ENCODE results near the gene ASB13. TPM values are rescaled to one million over a fixed set of nuclear protein-coding genes. Genes with fewer than 3 reads are reported as not detected.

ASB13 gene
- total RNA-seq, 4 donors from 2014 or later = 19.2 to 47.7 (median 31.2) TPM

- no peak for TF ChIP-seq CTCF (IDR thresholded peaks at IDR 0.05; ENCODE audit: low read depth)
Observed at GRCh38 chr10:5603091-5603847, 63.1 kb downstream of the ASB13 start.

- no peak for TF ChIP-seq CTCF (IDR thresholded peaks at IDR 0.05; ENCODE audit: low read depth)
Observed at GRCh38 chr10:5601826-5602495, 64.4 kb downstream of the ASB13 start.

- no peak for TF ChIP-seq CTCF (IDR thresholded peaks at IDR 0.05; ENCODE audit: low read depth)
Observed at GRCh38 chr10:5600908-5601307, 65.5 kb downstream of the ASB13 start.

- TF ChIP-seq CTCF (IDR thresholded peaks at IDR 0.05; ENCODE audit: low read depth) = no peak
Observed at GRCh38 chr10:5599613-5600520, 66.5 kb downstream of the ASB13 start.

GRCh38 chr10:5598085-5598690, 68.2 kb downstream of the ASB13 start:
- no peak for TF ChIP-seq CTCF (IDR thresholded peaks at IDR 0.05; ENCODE audit: low read depth)

- no peak for TF ChIP-seq CTCF (IDR thresholded peaks at IDR 0.05; ENCODE audit: low read depth)
Observed at GRCh38 chr10:5596611-5597341, 69.6 kb downstream of the ASB13 start.

All from subcutaneous adipose tissue (tissue), 4 donors.